HG03139 (cell line): ENCODE data around the gene MCF2L.

Source experiments
- ATAC-seq: cut with Tn5 transposase; IDR thresholded peaks from one replicate; pipeline ENCODE4 v1.9.1; 2021; ENCODE audit not compliant: unreplicated experiment

Gene MCF2L

GRCh38 chr13:112996671-112997091 lies 27.7 kb downstream of the MCF2L start:
- ATAC-seq, result no peak

DNA sequence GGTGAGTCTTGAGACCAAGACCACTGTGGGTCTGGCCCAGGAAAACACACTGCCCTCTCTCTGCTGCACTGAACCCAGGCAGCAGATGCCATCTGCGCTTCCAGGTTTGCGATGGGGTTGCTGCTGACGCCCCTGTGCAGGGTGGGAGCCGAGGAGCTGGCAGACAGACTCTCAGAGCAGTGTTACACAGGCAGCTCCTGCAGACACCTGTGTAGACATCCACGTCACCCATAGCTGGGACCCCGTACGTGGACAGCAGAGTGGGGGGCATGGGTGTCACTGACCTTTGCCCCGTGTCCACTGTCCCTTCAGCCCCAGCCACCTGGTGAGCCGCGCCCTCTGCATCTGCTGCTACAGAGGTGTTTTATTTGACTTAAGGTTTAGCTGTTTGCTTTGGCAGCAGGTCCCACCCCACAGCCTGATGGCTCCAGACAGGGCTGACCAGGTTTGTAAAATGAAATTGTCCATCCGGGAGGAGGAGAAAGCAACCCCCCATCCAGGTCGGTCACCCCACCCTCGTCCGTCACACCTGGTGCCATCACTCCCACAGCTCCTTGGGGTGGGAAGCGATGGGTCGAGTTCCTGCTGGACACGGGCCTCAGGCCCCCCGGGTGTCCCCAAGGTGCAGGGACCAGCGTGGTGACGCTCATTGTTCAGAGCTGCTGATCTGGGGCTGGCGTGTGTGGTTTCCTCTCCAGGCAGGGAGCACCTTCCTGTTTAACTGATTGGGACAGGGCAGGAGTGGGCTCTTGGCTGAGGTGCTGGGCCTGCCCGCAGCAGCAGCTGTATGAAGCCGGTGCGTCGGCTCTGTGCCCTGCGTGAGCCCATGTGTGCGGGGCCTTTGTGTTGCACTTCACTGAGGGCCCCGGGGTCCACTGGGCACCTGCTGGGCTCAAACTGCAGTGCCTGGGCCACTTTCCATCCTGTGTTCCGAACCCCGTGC lies 28.4 kb downstream of the MCF2L start:
- ATAC-seq, result no peak

- ATAC-seq, result no peak
Measured at GRCh38 chr13:112998521-112999280, 29.7 kb downstream of the MCF2L start.

GRCh38 chr13:112999414-113000177 lies 30.6 kb downstream of the MCF2L start:
- ATAC-seq, result no peak

GRCh38 chr13:113000575-113000974 lies 31.6 kb downstream of the MCF2L start:
- ATAC-seq, result no peak

- no peak for ATAC-seq
Measured at GRCh38 chr13:113001241-113002140, 32.5 kb downstream of the MCF2L start.

DNA sequence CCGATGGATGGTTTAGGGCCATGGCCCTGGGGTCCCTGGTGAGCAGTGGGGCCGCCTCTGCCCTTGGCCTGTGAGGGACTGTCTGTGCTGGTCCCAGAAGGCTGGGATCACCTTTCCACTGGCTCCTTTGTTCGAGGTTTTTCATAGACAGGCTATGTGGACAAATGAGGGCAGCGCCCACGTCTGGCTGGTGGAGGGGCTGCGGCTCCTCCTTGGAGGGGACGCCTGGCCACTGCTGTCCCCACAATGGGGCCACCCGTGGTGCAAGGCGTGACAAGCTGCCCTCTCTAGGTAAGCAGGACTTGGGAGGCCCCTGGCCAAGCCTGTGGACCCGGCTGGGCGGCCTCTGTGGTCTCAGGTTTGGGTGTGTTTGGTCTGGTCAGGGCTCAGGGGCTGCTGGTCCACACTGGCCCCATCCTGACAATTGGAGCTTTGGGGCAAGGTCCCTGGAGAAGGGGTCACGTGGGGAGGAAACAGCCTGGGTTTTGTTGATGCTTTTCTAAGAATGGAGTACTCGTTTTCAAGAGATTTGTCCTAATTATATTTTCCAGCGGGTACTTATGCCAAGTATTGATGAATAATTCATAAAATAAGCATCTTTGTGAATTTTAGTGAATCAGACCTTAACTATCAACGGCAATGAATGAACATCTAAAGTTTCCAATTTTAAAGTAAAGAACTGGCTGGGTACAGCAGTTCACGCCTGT lies 33.3 kb downstream of the MCF2L start:
- ATAC-seq, result no peak

DNA sequence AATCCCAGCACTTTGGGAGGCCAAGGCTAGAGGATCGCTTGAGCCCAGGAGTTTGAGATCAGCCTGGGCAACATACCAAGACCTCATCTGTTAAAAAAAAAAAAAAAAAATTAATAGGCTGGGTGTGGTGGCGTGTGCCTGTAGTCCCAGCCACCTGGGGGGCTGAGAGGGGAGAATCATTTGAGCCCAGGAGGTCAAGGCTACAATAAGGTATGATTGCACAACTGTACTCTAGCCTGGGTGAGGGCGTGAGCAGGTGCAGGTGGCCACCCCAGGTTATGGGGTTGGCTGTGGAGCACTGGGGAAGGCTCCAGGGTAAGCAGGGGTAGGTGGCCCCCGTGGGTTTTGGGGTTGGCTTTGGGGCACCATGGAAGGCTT lies 33.9 kb downstream of the MCF2L start:
- no peak for ATAC-seq

- no peak for ATAC-seq
Measured at GRCh38 chr13:113004126-113004525, 35.1 kb downstream of the MCF2L start.

GRCh38 chr13:113005076-113005865 lies 36.3 kb downstream of the MCF2L start:
- ATAC-seq, result no peak

- no peak for ATAC-seq
Measured at GRCh38 chr13:113005997-113006396, 37.0 kb downstream of the MCF2L start.

DNA sequence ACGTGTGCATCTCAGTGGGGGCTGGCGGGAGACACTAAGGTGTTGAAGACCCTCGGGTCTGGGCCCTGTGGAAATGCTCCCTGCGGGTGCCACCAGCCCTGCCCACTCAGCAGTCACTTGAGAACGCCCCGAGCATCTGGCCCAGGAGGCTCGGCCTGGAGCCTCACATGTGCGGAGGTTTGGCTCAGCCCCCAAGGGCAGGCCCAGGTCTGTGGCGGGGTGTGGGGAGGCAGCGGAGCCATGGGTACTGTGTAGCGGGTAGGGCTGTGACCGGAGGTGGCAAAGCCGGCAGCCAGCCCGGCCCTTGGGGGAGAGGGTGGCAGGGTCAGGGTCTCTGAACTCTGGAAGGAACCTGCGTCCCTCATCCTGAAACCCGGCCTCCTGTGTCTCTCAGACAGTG lies 37.6 kb downstream of the MCF2L start:
- ATAC-seq, result no peak

DNA sequence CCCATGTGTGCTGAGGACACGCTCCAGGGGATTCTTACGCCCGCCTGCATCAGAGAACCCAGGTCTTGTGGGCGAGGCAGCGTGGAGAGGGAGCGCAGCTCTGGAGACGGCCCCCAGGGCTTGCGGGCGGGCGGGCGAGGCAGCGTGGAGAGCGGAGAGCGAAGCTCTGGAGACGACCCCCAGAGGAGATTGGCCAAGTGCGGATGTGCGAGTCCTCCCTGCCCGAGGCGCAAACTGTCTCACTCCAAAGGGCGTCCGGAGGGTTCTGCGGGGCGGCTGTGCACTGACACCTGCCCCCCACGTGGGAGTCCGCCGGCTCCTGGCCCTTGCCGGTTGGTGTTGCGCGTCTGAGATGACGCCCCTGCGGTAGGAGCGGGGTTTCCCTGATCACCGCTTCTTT lies 39.8 kb downstream of the MCF2L start:
- ATAC-seq, result no peak

GRCh38 chr13:113009743-113010509 lies 40.9 kb downstream of the MCF2L start:
- no peak for ATAC-seq

- no peak for ATAC-seq
Measured at GRCh38 chr13:113010510-113010865, 41.5 kb downstream of the MCF2L start.

GRCh38 chr13:113013303-113013702 lies 44.3 kb downstream of the MCF2L start:
- ATAC-seq, result no peak

GRCh38 chr13:113013878-113014751 lies 45.1 kb downstream of the MCF2L start:
- no peak for ATAC-seq
